Stomach (tissue), 4 donors: ENCODE results near the gene B3GNT5.

ENCODE experiments used
- EP300 ChIP-seq: sonication (generic); formaldehyde crosslinking; IDR thresholded peaks from one replicate; pipeline ENCODE4 v1.6.1; 2017; ENCODE audit warnings: antibody characterized with exemption
- POLR2A ChIP-seq, 4 donors: fragments of 450-650 bp; IDR thresholded peaks; one replicate each; pipeline ENCODE4 v1.6.1; 2016; ENCODE audit warnings: antibody characterized with exemption in 4 of 4, control low read depth in 2 of 4, mild to moderate bottlenecking in 1 of 4, moderate library complexity in 1 of 4
- POLR2AphosphoS5 ChIP-seq, 3 donors: sonication (generic); formaldehyde crosslinking; IDR thresholded peaks; one replicate each; pipeline ENCODE4 v1.6.1; 2016; ENCODE audit warnings: antibody characterized with exemption in 3 of 3
- TF ChIP-seq, protein P1 (sequence below), 7 experiments: fragments of 450-650 bp in 4 of 7; fragments of 200-600 bp in 3 of 7; sonication (generic) in 3 of 7; IDR thresholded peaks; one replicate each; pipeline ENCODE4 v1.5.1; 2016 to 2019; ENCODE audit warnings: antibody characterized with exemption in 7 of 7, control low read depth in 2 of 7, mild to moderate bottlenecking in 1 of 7

- TF ChIP-seq, protein P1, sequence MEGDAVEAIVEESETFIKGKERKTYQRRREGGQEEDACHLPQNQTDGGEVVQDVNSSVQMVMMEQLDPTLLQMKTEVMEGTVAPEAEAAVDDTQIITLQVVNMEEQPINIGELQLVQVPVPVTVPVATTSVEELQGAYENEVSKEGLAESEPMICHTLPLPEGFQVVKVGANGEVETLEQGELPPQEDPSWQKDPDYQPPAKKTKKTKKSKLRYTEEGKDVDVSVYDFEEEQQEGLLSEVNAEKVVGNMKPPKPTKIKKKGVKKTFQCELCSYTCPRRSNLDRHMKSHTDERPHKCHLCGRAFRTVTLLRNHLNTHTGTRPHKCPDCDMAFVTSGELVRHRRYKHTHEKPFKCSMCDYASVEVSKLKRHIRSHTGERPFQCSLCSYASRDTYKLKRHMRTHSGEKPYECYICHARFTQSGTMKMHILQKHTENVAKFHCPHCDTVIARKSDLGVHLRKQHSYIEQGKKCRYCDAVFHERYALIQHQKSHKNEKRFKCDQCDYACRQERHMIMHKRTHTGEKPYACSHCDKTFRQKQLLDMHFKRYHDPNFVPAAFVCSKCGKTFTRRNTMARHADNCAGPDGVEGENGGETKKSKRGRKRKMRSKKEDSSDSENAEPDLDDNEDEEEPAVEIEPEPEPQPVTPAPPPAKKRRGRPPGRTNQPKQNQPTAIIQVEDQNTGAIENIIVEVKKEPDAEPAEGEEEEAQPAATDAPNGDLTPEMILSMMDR (IDR thresholded peaks at IDR 0.05), result no peak
- TF ChIP-seq POLR2AphosphoS5 (IDR thresholded peaks at IDR 0.05) (no peak), POLR2A (IDR thresholded peaks at IDR 0.05) (no peak), EP300 (no peak)
Observed at GRCh38 chr3:183269345-183269744, 16.3 kb downstream of the B3GNT5 start.
